ENCODE data around the gene FBXW7. TPM values are rescaled to one million over a fixed set of nuclear protein-coding genes. Genes with fewer than 3 reads are reported as not detected.

Gene FBXW7
- total and polyA plus RNA-seq, 8 donors, result 10.1 to 30.1 (median 17.6) TPM

DNA sequence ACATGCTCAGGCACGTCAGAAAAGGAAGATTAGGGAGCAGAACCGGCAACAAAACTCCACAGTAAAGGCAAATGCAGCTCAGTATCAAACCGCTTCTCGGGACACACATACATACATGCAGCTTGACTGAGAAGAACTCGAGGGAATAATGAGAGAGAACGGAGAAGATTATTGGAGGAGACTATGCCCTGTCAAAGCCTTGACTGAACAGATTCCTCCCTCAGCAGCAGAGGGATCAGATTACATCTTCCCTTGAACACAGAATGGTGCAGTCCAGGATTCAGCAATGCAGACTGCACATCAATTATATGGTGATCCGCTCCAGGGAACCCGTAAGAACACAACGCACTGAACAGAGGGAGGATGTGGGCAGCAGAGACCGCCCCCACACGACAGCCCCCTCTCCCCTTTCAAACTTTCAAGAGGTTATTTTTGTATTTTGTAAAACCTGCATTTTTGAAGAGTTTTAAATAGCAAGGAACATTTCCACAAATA is 183.2 kb downstream of the FBXW7 start:
- H3K27ac ChIP-seq, result no peak overlapping the region
- no peaks in the 10 kb centered on the region for H3K9me3 ChIP-seq
- H3K36me3 ChIP-seq, result no peaks in the 10 kb centered on the region
- peak; percentile 88 for FAIRE-seq
- H3K27me3 ChIP-seq, result no peaks in the 10 kb centered on the region
- ATAC-seq, result peak; percentile 86 to 96 (median 94)
- 39 to 42% methylated on average over 11 of the region's 11 CpGs for WGBS, 2 donors
- intact Hi-C loops (cut with DNase I), result no loop called here
- H3K4me3 ChIP-seq, result peak overlapping the region in 3 of 4 donors; percentile 1 to 22 (median 2)
- H3K4me1 ChIP-seq, result no peaks in the 10 kb centered on the region
- DNase-seq, result peak in 4 of 6 donors; percentile 13 to 19 (median 16)
- TF ChIP-seq, protein P1, sequence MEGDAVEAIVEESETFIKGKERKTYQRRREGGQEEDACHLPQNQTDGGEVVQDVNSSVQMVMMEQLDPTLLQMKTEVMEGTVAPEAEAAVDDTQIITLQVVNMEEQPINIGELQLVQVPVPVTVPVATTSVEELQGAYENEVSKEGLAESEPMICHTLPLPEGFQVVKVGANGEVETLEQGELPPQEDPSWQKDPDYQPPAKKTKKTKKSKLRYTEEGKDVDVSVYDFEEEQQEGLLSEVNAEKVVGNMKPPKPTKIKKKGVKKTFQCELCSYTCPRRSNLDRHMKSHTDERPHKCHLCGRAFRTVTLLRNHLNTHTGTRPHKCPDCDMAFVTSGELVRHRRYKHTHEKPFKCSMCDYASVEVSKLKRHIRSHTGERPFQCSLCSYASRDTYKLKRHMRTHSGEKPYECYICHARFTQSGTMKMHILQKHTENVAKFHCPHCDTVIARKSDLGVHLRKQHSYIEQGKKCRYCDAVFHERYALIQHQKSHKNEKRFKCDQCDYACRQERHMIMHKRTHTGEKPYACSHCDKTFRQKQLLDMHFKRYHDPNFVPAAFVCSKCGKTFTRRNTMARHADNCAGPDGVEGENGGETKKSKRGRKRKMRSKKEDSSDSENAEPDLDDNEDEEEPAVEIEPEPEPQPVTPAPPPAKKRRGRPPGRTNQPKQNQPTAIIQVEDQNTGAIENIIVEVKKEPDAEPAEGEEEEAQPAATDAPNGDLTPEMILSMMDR (IDR thresholded peaks at IDR 0.05), result no peak

DNA sequence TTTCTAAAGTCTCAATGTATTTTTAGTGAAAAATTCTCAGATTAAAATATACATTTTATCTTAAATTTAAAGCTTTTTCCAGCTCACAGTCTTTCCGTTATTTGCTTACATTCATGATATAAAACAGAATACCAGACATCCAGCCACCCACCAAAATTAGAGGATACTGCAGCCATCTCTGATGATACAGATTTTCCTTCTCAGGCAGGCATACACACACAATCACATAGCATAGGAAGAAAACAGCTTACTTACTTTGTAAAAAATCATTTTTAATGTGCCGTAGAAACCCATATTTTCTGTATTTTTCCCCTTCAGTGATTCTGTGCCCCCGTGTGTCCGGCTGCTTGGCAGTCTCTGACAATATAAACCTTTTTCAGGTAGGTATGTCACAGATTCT is 183.7 kb downstream of the FBXW7 start:
- TF ChIP-seq, protein P1 (IDR thresholded peaks at IDR 0.05), result no peak
- ATAC-seq, result peak; percentile 9 to 42 (median 33)
- 67 to 71% methylated on average over 4 of the region's 4 CpGs for WGBS, 2 donors
- DNase-seq, result no peak
- Histone ChIP-seq H3K27ac (no peak overlapping the region), H3K27me3 (no peaks in the 10 kb centered on the region), H3K4me1 (no peaks in the 10 kb centered on the region), H3K36me3 (no peaks in the 10 kb centered on the region), H3K9me3 (no peaks in the 10 kb centered on the region), H3K4me3 (peak overlapping the region in 3 of 4 donors; percentile 1 to 22 (median 2))
- no peak for FAIRE-seq
- intact Hi-C loops (cut with DNase I), result no loop called here

DNA sequence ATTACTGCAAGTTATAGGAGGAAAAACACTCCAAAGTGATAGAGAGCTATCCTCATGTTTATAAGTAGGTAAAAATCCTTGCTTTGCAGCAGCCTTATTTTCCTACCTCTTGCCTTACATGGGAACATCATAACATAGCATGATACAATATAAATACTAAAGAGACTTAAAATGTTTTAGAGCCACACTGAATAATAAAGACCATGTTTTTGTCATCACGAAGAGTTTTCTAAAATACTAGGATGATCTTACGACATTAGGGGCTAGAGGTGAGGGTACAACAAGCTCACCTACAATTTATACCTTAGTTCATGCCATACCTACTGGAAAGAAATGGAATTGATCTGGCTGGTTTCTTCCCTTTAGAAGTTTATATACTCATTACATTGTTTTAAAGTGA is 184.8 kb downstream of the FBXW7 start:
- Histone ChIP-seq H3K4me3 (no peak overlapping the region), H3K27me3 (no peaks in the 10 kb centered on the region), H3K9me3 (no peaks in the 10 kb centered on the region), H3K4me1 (no peaks in the 10 kb centered on the region), H3K36me3 (no peaks in the 10 kb centered on the region), H3K27ac (no peak overlapping the region)
- WGBS, 2 donors, result 86 to 87% methylated on average over 2 of the region's 2 CpGs
- intact Hi-C loops (cut with DNase I), result no loop called here
- TF ChIP-seq, protein P1 (IDR thresholded peaks at IDR 0.05), result no peak
- no peak for DNase-seq
- FAIRE-seq, result no peak
- no peak for ATAC-seq

DNA sequence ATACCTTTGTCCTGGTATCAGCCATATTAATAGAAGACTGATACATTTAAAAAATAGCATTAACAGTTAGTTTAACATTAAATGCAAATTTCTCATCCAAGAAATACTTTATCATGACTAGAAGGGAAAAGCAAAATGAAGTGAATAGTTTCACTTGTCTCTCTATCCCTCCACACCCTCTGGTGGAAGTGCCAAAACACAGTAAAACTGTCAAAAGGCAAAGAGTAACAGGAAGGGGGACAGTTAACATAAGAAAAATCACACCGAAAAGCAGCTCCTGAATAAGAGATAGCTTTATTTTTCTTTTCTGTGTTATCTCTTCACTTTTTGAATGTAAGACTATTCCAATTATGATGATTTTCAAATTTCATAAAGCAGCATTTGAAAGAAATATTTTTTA is 187.2 kb downstream of the FBXW7 start:
- ATAC-seq (no peak), DNase-seq (no peak), FAIRE-seq (no peak)
- 60 to 61% methylated on average over 1 of the region's 1 CpG for WGBS, 2 donors
- H3K9me3 ChIP-seq, result no peaks in the 10 kb centered on the region
- intact Hi-C loops (cut with DNase I), result no loop called here
- H3K4me1 ChIP-seq, result no peaks in the 10 kb centered on the region
- TF ChIP-seq, protein P1 (IDR thresholded peaks at IDR 0.05), result no peak
- H3K4me3 ChIP-seq, result no peak overlapping the region
- no peak overlapping the region for H3K27ac ChIP-seq
- no peaks in the 10 kb centered on the region for H3K36me3 ChIP-seq
- H3K27me3 ChIP-seq, result no peaks in the 10 kb centered on the region

DNA sequence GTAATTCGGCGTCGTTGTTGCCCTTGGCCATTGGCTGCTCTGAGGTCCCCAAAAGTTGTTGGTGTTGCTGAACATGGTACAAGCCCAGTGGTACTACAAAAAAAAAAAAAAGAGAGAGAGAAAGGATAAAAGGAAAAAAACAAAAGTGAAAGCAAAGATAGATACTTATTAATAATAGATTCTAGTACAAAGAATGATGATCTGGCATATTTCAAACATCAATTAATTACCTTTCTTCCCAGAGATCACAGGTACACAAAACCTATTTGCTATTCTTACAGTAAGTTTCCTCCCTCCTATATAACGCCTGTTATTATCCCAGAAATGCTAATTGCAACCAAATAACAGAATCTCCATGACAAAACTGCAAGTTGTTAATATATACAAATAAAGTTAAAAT is 188.9 kb downstream of the FBXW7 start:
- WGBS, 2 donors, result 98 to 99% methylated on average over 4 of the region's 4 CpGs
- TF ChIP-seq, protein P1 (IDR thresholded peaks at IDR 0.05), result no peak
- intact Hi-C loops (cut with DNase I), result no loop called here
- Histone ChIP-seq H3K27ac (no peak overlapping the region), H3K27me3 (no peaks in the 10 kb centered on the region), H3K4me3 (no peak overlapping the region), H3K9me3 (no peaks in the 10 kb centered on the region), H3K4me1 (no peaks in the 10 kb centered on the region), H3K36me3 (no peaks in the 10 kb centered on the region)
- FAIRE-seq, result no peak
- DNase-seq, result no peak
- no peak for ATAC-seq

Data from pancreas (tissue), 10 donors.